Stimulated activated CD8-positive, alpha-beta memory T cell treated with anti-CD3 and anti-CD28 coated beads, Interleukin-12 subunit alpha, Interleukin-12 subunit beta, amount 100 ng/mL, for 24 hours (primary cell): ENCODE measurements around the gene SLC25A25.
A peak's percentile ranks its signal among the peaks of the same experiment; 100 is the strongest.
"Not testable (repeated sequence)": the region's sequence is repeated elsewhere in the genome, so short reads cannot be mapped to it uniquely, and the experiment has no call there.

Experiments used
- DNase-seq: peaks from one replicate; pipeline ENCODE4 v3.0.0-alpha.2; 2020; ENCODE audit errors: extremely low read depth

SLC25A25 gene

DNA sequence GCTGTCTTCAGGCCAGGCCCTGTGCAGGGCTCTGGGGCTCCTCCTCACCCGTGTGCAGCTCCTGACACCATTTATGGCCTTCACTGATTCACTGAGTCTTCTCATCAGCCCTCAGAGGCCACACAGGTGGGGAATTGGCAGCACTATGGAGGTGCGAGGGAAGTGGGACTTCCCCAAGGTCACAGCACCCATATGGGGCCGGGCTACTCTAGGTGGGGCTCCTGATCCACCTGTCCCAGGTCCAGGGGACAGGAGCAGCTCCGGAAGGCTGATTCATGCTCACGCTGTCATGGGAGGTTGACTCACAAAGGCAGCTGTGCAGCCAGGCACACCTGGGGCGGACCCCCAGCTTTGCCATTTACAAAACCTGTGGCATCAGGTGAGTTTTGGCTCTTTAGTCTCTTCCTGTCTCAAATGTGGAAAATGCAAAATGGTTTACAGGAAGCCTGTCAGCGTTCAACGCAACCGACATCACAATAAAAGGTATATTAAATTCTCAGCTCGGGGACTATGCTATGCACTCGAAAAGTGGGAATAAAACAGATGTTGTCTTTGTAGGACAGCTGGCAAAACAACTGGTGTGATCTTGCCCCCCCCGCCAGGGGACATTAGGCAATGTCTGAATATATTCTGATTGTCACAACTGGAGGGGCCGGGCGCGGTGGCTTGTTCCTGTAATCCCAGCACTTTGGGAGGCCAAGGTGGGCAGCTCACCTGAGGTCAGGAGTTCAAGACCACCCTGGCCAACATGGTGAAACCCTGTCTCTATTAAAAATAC, 15.9 kb upstream of the SLC25A25 start:
- no peak for DNase-seq

DNA sequence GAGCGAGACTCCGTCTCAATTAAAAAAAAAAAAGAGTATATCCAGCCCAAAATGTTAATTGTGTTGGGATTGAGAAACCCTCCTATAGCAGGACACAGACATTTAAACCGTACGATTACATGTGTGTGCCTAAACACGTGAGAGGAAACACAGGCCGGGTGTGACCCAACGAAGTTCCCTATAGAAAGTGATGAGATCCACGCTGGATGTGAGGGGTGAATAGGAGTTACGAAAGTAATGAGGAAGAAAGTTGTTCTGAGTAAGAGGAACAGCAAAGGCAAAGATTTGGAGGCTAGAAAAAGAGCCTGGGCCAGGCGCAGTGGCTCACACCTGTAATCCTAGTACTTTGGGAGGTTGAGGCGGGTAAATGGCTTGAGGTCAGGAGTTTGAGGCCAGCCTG, 14.5 kb upstream of the SLC25A25 start:
- DNase-seq, result no peak

- DNase-seq, result no peak
These were observed 13.9 kb upstream of the SLC25A25 start for GRCh38 chr9:128054087-128054486.

DNA sequence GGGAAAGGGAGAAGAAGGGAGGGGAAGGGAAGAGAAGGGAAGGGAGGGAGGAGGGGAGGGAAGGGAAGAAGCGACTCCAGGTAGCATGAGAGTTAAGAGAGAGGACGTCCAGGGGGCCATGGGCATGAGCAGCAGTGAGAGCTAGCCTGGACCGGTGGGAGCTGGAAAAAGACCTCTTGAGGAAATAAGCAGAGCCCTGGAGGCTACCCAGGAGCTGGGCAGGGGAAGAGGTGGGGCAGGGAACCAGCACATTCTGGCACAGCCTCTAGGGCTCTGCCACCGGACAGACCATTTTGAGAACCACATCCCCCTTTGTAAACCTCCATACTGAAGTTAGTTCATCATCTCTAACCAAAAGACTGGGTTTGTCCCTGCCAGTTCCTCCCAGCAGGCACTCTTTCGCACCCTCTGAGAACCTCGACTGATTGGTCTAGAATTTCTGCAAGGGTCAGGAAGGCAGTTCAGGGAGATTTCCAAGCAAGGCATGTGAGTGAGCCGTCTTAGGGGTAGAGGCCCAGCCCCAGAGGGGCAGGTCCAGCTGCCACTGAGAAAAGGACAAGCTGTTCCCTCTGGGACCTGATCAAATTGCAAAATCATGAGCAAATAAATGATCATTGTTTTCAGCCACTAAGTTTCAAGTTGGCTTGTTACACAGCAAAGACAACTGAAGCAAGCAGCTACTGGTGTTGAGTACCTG, 12.5 kb upstream of the SLC25A25 start:
- no peak for DNase-seq

GRCh38 chr9:128056086-128056485, 11.9 kb upstream of the SLC25A25 start:
- no peak for DNase-seq

GRCh38 chr9:128056887-128057723, 10.9 kb upstream of the SLC25A25 start:
- no peak for DNase-seq

GRCh38 chr9:128057724-128058409, 10.2 kb upstream of the SLC25A25 start:
- no peak for DNase-seq

DNA sequence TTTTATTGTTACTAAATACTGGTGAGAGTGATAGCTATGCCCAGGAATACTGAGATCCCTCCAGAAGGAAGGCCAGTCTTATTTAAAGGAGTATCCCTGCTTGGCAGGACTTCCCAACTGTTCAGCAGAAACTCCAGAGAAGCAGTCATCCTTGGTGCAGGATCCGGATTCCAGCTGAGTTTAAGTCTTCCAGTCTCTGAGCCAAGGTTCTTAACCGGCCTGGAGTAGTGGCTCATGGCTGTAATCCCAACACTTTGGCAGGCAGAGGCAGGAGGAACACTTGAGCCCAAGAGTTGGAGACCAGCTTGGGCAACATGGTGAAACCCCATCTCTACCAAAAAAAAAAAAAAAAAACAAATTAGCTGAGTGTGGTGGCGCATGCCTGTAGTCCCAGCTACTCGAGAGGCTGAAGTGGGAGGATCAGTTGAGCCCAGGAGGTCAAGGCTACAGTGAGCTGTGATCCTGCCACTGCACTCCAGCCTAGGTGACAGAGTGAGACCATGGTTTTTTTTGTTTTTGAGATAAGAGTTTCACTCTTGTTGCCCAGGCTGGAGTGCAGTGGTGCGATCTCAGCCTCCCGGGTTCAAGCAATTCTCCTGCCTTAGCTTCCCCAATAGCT, 8.6 kb upstream of the SLC25A25 start:
- DNase-seq, result no peak

GRCh38 chr9:128061275-128061960, 6.6 kb upstream of the SLC25A25 start:
- DNase-seq, result no peak

DNA sequence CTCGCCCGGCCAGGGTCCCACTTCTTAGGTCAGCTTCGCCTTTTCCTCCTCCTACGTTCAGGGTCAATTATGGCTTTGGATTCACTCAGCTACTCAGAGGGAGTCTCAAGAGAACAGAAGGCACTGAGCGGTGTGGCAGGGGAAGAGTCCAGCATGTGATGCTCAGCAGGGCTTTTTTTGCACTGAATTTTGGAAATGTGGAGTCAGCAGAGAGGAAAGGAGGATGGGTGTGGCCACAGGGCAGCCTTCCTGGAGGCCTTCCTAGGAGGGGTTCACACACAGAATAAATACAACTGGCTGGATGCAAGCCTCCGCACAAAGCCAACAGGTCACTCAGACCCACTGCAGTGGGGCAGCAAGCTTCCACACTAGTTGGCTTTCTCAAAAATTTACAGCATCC, 5.8 kb upstream of the SLC25A25 start:
- no peak for DNase-seq

GRCh38 chr9:128062846-128063831, 4.9 kb upstream of the SLC25A25 start:
- no peak for DNase-seq

DNA sequence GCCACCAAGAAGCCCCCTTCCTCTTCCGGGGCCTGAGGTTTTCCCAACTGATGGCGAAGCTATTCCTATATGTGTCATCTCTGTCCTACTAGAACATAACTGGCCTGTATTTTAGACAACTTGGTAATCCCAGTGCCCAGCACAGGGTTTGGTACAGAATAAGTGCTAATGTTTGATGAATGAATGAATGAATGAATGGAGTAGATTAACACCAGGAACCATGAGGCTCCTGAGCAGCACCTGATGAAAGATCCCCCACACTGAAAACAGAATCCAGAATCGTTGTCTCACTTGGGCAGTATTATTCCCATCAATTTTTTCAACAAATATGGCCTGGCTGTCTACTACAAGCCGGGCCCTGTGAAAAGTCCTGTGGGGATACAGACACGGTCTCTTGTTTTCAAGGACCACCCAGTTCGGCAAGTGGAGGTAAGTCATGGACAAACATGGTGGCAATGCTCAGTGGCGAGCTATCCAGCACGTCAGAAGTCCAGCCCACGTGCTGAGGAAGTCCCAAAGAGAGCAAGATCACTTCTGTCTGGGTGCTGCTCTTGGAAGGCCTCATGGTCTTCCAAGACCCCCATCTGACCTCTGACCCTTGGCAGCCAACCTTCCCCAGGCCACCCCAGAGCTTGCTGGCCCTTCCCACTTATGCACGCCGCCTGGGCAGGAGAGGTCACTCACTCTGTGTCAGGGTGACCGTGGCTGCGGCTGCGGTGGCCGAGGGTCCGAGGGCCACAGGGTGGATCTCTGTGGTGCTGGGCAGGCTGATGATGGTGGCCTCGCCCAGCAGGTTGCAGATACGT, 1.9 kb upstream of the SLC25A25 start:
- DNase-seq, result no peak

- peak; percentile 85 for DNase-seq
These were observed 1.1 kb upstream of the SLC25A25 start, which contains the start of gene NAIF1 for GRCh38 chr9:128066713-128067644. Gene NAIF1 (minus strand): TSS chr9:128067320. CDS start chr9:128067101, 219 bp downstream.

- DNase-seq, result no peak
These were observed 564 bp downstream of the SLC25A25 start for GRCh38 chr9:128068386-128069205.

DNA sequence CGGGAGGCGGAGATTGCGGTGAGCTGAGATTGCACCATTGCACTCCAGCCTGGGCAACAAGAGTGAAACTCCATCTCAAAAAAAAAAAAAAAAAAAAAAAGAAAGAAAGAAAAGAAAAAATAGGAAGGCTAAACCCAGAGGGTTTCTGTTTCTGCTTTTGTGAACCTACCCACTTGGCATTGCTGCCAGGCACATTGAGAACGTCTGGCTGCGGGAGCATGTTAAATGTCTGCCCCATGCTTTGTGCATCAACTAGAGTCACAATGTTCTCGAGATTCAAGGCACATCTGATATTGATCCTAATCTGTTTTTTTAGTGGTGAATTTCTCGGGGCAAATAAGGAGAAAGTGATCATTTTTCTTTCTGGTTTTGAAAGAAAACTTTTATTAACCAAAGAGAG, 2.8 kb downstream of the SLC25A25 start:
- DNase-seq, result no peak

GRCh38 chr9:128071475-128071874, 3.4 kb downstream of the SLC25A25 start:
- not testable (repeated sequence) for DNase-seq
